Stimulated activated naive CD4-positive, alpha-beta T cell (primary cell): ENCODE results near the gene PTK6.

Experiments
- DNase-seq, 6 experiments: peaks; one replicate each; lab custom pipeline; 2025; lab: John Stamatoyannopoulos, UW

The PTK6 gene

DNA sequence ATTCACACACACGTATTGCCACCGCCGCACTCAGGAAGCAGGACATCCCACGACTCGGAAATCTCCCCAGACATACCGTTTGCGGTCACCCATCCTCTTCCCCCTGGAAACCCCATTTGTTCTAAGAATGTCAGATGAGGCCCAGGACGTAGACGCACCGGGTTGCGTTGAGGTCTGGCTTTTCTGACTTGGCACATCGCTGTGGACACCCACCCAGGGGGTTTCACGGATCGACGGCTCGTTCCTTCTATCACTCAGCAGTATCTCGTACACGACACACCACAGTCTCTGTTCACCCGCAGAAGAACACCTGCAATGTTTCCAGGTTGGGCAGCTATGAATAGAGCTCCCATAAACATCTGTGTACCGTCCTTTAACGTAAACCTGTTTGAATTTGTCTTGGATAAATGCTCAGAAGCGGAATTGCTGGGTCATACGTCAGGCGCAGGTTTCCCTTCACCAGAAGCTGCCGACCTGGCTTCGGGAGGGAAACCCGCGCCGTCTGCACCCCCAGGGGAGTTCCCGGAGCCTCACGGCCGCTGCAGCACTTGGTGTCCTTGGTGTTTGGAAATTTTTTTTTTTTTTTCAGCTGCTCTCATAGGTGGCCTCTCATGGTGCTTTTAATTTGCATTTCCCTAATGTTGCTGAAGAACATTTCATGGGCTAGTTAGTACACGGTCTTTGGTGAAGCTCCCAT is 29.0 kb downstream of the PTK6 start:
- DNase-seq, result no peak

DNA sequence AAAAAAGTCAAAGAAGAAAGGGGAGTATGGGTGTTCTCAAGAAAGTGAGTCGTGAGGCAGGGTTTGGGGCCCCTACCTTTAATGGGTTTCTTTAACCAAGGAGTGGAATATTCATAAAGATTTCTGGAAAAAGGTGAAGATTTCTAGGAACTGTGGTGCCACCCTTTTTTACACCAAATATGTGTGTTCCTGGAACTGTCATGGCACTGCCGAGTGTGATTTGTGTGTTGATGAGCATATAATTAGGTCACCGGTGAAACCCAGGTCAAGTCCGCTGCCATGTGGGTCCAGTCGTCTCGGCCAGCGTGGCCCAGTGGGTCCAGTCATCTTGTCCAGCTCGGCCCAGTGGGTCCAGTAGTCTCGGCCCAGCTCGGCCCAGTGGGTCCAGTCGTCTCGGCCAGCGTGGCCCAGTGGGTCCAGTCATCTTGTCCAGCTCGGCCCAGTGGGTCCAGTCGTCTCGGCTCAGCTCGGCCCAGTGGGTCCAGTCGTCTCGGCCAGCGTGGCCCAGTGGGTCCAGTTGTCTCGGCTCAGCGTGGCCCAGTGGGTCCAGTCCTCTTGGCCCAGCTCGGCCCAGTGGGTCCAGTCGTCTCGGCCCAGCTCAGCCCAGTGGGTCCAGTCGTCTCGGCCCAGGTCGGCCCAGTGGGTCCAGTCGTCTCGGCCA is 30.0 kb downstream of the PTK6 start:
- DNase-seq, result no peak

DNA sequence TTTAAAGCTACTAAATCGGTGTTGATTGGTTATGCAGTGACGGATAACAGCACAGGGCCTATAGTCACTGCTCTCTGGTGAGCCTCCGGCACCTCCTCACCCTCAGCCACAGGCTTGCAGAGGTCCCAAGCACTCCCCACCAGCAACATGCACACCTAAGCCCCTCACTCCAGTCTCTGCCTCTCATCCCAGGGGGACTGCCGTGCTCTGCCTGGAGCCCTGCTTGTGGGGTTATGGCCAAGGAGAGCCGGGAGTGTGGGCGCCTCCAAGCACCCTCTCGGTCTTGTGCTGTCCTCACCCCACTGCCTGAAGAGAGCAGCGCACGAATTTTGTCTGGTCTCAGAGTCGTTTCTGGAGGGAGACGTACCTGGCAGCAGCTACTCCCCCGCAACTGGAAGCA is 31.5 kb downstream of the PTK6 start:
- no peak for DNase-seq

DNA sequence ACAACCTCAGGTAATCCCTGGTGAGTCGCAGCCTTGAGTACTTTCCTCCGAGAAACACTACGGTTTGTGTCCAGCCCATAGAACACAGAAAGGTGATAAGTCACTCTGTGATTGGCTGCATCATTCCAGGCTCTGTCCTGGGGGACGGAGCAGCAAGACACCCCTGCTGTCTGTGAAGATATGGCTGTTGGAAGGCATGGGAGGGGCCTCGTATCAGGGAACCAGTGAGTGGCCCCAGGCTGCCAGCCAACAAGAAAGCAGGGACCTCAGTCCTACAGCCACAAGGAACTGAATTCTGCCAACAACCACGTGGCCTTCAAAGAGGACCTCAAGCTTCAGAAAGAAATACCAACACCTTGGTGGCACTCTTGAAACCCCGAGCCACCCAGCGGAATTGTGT is 31.9 kb downstream of the PTK6 start:
- DNase-seq, result no peak

DNA sequence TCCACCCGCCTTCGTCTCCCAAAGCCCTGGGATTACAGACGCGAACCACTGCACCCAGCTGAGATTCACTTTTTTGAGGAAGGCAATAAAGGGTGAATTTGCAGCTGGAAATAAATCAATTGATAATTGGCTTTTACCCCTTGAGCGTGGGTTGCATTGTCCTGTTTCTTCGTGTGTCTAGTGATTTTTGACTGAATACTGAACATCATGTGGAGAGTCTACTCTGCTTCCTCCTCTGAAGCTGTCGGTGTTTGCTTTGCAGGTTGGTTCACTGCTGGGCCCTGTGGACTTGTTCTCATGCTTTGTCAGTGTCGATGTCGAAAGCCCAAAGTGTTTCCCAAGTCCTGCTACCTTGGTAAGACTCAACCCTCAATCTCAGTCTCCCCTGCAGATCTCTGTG is 32.5 kb downstream of the PTK6 start:
- no peak for DNase-seq

DNA sequence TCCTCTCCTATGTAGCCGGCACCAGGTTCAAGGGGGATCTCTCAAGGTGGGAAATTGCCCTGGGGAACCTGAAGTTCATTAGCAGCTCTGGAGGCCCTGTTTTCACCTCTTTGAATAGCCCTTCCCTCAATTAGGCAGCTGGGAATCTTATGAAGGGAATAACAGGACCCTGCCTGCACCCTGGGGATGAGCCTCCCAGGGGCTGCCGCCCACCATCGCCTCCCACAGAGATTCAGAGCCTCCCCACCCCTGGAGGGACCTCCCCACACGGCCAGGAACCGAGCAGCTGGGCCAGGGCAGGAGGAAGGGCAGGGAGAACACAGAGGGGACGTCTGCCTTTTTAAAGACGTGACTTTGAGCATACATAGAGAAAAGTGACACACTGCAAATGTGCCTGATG is 33.7 kb downstream of the PTK6 start:
- no peak for DNase-seq

DNA sequence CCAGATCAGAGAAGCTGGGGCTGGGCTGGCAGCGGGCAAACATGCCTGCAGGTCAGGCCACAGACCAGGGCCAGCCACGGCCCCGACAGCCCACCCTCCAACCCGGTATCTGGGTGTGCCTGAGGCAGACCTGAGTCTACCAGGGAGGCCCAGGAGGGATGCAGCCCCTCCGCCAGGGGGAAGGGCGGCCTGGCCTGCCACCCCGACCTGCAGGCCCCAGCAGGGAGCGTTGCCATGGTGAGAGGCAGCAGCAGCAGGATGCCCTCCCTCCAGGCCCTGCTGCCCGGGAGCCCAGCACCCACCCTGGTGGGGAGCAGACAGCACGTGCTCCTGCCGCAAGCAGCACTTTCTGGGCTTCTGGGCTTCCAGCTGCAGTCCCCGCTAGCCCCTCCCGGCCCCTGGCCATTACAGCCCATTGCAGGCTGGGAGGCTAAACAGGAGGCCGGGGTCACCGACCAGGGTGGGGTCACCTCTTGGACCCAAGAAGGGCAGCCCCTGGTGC is 34.5 kb downstream of the PTK6 start:
- no peak for DNase-seq

DNA sequence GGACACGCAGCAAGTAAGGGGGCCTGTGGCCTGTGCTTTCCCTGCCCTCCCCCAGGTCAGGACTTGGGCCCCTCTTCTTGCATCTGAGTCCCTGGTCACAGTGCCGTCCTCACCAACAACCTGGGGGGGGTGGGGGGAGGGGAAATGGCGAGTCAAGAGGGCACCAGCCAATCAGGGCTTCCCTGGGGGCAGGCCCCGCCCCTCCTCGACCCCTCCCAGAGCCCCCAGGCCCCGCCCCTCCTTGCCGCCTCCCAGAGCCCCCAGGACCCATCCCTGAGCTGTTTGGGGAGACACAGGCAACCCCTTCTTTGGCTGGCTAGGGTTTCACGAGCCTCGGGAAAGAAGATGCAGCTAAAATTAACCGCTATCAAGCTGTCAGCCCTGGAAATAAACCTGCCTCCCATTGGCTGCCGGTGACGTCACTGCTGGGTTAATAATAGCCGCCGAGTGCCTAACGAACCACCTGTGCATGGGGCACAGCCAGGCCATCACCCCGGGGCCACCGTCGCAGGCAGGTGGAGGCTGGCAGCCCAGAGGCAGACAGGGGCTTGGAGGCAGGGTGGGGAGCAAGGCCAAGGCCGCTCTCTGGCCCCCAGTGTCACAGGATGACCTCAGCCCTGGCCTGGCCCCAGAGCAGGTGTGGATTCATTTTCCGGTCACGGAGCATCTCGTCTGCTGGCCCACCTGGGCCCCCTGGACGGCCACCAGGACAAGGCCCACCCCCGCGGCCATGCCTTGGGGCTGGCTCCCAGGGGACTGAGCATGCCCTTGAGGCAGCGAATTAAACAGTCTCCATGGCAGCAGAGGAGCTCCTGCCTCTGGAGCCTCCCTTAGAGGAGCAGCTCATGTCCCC is 35.1 kb downstream of the PTK6 start:
- no peak for DNase-seq

DNA sequence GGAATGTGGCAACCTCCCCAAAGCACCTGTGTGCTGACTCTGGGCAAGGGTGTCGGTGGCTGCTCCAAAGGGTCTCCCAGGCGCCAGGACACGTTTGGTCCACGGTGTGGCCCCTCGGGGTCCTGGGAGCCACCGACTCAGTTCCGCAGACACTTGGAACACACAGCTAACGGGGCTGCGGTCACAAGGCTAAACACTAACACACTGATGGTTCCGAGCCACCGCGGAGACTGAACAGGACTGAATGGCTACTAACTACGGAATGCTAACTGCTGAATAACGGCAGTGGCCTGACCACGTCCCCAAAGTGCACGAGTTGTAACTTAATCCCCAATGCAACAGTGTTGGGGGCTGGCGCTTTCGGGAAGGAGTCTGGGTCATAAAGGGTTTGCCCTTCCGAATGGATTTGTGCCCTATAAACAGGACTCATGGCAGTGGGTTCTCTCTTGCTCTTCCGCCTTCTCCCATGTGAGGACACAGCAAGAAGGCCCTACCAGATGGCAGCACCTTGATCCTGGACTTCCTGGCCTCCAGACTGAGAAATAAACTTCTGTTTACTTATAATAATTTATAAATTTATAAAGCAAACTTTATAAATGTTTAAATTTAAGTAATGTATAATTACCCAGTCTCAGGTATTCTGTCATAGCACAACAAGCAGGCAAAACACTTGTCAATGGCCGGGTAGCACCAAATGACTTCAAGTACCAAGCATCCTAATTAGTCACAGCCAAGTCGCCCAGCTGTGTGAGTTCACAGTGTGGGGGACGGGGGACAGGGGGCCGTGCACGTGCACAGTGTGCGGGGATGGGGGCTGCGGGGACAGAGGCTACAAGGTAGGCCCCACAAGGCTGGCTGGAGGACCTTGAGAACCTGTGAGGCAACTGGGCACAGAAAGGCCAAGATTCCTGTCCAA is 36.0 kb downstream of the PTK6 start:
- no peak for DNase-seq

DNA sequence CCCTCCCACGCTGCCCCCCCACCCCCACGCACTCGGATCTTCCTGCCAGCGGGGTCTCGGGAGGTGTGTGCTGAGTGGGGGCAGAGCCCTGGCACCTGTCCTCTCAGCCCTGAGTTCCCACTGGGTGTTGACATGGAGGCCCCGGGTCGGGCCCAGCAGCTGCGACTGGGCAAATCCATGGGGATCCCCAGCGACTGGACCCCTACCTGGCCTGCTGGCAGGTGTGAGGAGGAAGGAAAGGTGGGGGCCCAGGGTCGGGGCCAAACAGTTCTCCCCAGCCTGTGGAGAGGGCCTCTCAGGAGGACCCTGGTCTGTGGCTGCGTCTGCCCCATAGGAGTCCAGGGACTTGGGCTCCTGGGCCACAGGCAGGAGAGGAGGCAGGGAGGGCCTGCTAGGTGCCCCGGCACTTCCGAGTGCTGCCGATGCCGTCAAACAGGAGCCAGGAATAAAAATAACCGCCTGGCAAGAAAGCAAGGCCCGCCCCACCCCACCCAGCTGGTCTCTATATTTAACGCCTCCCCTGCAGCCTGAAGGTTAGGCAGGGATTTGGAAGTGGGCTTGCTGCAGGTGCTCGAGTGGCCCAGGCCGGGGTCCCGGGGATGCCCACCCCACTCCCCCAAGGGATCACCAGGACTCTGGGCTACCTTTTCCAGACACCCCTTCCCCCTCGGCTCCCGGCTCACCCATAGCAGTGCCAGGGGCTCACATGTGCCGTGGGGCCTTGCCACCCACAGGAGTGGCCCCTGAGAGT is 36.9 kb downstream of the PTK6 start:
- no peak for DNase-seq

DNA sequence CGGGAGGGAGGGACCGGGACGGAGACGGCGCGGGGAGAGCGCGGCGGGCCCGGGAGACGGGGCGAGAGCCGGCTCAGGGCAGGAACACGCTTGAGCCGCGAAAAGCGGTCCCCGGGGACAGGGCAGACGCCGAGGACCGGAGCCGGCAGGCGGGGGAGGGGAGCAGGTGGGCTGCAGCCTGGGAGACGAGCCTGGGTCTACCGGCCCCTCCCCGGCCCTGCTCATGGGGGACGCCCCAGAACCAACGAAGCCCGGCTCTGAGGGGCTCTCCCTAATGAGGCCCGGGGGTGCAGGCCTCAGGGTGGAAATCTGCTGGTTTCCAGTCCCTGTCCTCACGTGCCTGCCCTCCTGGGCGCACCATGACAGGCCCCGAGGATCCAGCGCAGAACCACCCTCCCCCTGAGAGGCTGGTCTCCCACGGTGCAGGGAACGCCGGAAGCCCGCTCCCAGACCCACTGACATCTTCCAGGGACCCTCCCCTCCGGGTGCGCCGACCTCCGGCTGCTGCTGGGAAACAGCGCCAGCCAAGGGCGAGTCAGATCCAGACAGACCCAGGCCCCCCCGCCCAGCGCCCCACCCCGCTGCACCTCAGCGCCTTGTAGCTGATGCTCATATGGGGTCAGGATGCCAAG is 37.7 kb downstream of the PTK6 start:
- no peak for DNase-seq

DNA sequence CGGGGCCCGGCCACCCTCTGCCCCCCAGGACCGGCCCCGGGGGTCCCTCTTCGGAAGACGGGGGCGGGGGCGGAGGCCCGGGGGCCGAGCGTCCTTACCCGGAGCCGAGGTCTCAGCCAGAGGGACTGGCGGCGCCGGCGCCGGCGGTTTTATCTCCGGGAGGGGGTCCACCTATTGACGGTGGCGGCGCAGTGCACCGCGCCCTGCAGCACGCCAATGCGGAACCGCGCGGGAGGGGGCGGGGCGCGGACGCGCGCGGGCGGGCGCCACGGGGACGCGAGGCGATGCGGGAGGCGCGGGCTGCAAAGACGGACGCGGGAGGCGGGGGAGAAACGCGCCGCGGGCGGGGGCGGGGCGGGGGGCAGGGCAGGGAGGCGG is 38.2 kb downstream of the PTK6 start, which contains the start of gene EEF1A2:
Gene EEF1A2 (minus strand): TSS at position 124 of the 378 bp plus-strand sequence. CDS start 1,320 bp downstream, outside the sequence.
- DNase-seq, result peak; percentile 22 to 61 (median 51)

DNA sequence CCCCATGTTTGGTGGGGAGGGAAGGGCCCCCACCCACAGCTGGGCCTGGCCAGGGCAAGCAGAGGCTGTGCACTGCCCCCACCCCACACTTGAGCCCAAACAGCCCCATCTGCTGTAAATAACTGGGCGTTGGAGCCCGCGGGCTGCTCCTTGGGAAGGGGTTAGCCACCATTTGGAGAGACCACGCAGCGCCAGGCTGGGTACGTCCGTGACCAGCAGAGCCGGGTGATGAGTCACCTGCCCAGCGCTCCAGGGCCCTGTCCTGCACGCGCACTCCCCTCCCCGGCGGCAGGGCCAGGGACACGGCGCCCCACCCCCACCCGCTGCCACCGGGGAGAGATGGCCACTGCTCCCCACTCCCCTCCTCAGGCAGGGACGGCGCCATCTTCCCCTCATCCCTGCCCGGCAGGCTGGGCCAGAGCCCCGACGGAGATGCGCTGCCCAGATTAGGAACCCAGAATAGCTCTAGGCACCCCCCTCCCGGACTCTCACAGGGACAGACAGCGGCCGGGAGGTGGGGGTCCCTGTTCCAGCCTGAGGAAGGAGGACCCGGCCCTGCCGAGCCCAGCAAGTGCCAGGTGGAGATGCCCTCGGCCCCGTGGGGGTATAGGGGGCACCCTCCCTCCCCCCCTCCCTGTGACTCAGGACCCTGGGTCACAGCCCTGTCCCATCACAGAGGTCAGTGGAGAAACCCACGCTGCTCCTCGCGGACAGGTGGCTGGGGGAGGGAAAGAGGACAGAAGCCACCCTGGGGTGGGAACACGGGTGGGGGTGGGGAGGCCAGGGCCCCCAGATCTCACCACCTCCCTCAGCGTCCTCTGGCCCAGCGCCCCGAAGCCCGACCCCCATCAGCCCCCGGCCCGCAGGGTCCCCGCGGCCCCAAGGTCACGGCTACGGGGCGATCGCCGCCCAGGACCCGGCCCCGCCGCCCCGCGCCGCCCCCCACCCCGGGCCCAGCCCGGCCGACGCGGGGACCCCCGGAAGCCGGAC is 38.9 kb downstream of the PTK6 start:
- DNase-seq, result peak in 1 of 6 experiments; percentile 7

DNA sequence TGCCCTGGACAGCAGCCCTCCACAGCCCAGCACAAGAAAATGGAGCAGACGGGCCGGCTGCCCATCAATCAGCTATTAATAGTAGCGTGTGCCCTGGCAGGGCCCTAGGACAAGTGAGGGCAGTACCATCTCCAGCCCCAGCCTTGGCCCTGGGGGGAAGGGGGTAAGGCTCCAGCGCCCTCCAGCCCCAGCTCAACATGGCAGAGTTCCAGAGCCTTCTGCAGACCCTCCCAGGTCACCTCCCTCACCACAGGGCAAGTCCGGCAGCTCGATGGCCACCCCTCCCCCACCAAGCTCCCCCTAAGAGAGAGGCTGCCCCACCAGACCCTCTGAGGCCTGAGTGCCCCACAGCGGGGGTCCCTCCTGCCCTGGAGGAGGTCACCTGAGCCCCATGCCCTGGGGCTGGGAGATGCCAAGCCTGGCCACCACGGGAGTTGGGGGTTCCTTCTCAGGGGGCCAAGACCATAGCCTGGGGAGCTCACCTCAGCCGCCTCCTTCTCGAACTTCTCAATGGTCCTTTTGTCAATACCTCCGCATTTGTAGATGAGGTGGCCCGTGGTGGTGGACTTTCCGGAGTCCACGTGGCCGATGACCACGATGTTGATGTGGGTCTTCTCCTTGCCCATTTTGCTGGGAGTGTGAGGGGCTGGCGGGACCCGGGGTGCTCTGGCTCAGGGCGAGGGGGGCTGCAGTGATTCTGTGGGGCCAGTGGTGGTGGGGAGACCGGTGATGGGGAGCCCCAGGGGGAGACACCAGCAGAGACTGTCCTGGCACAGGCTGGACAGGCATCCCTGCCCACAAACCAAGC is 39.8 kb downstream of the PTK6 start:
- DNase-seq, result no peak

DNA sequence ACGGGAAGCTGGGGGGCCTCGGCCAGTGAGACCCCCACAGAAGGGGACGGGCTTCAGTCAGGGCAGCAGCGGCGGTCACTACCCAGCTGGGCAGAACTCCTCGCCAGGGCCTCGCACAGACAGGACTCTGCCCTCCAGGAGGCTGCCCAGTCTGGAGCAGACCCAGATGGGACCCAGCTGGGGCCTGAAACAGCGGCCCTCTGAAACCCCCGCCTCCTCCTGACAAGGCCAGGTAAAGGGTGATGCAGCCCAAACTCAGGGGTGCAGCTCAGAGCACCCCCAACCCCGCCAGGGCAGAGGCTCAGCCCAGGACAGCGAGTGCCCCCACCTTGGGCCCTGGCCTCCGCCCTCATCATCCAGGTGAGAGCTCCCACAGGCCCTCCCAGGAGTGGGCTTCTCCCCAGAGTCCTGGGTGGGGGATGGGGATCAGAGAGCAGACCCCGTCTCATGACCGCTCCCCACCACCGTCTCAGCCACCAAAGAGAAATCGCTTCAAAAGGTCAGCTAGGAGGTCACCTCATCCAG is 40.5 kb downstream of the PTK6 start:
- no peak for DNase-seq

DNA sequence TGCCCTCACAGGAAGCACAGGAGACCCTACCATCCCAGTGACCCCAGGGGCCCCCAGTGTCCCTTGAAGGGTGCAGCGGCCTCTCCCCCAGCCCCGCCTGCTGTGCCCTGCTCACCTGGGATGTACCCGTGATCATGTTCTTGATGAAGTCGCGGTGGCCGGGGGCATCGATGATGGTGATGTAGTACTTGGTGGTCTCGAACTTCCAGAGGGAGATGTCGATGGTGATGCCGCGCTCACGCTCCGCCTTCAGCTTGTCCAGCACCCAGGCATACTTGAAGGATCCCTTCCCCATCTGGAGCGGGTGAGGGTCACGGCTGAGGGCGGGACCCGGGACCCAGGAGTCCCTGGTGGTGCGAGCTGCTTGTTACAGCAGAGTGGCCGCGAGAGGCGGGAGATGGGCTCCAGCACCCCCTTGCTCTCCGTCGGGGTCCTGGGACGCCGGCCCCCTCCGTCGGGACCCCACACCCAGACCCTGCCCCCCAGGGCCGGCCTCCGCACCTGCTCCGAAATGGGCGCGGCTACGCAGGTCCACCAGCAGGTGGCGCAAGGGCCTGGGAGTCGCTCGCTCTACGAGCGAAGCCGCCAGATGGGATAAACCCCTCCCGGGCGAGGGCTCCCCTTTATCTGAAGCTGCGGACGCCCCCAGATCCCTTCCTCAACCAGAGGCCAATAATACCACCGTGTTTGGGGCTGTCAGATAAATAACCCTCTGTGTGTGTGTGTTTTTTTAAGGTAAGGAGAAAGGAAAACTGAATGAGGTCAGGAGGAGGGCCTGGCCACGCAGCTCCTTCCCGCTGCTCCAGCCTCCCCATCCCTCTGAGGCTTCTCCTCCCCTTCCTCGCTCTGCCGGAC is 41.2 kb downstream of the PTK6 start:
- peak; percentile 39 to 76 (median 68) for DNase-seq

DNA sequence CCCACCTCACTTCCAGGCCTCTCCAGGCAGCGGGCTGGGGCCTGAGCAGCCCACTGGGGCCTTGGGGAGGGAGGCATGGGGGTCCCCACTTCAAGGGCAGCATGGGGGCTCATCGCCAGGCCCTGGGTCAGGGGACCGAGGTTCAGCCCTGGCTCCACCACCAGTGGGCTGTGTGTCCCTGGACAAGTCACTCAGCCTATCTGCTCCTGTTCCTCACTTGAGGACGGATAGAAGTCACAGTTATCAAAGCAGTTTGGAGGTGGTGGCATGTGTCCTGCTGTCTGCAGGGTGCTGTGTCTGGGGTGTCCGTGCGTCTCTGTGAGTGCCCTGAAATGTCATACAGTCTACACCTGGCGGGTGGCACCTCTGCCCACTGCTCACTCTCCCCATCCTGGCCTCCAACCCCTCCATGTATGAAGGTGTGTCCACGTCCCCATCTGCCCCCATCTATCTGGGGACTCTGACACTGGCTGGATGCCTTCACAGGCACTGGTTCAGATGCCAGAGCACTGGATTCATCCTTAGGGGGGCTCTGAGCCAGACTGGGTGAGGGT is 41.9 kb downstream of the PTK6 start:
- no peak for DNase-seq
